HS-27A (cell line): ENCODE data around the gene MTHFD2L.

Experiments used
- DNase-seq: peaks from one replicate; pipeline ENCODE4 v3.0.0-alpha.2; 2012; ENCODE audit warnings: low read depth, missing footprints

The MTHFD2L gene

DNA sequence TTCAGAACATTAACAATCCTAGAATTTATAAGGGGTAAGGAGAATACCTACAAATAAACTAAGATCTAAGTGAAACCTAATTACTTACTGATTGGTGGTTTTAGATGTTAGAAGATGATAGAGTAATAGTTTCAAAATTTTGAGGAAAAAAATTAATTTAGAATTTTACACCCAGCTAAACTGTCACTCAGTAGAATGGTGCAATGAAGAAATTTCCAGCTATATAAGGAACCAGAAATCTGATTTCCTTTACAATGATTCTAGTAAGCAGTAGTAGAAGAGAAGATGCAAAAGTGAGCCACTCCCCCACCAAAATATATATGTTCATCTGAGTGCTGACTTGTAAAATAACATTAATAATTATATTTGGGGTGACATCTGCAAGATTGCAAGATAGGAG lies 95.0 kb downstream of the MTHFD2L start:
- no peak for DNase-seq

GRCh38 chr4:74254386-74254785 lies 96.5 kb downstream of the MTHFD2L start:
- DNase-seq, result no peak

DNA sequence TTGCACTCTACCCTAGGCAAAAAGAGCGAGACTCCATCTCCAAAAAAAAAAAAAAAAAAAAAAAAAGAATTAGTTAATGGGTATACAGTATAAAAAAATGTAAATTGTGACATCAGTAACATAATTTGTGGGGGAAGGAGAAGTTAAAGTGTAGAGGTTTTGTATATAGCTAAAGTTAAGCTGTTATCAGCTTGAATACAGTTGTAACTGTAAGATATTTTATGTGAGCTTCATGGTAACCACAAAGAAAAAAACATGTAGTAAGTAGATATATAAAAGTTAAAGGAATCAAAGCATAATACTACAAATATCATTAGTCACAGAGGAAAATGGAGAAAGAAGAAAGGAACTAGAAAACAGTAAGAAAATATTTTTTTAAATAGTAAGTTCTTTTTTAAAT lies 97.2 kb downstream of the MTHFD2L start:
- DNase-seq, result no peak

- no peak for DNase-seq
These were observed 101.0 kb downstream of the MTHFD2L start for GRCh38 chr4:74258963-74259362.

GRCh38 chr4:74260036-74260435 lies 102.1 kb downstream of the MTHFD2L start:
- DNase-seq, result no peak

GRCh38 chr4:74262522-74262921 lies 104.6 kb downstream of the MTHFD2L start:
- DNase-seq, result no peak

- DNase-seq, result no peak
These were observed 105.6 kb downstream of the MTHFD2L start for GRCh38 chr4:74263551-74263950.

- DNase-seq, result no peak
These were observed 108.2 kb downstream of the MTHFD2L start for GRCh38 chr4:74266081-74266480.

GRCh38 chr4:74267998-74268606 lies 110.2 kb downstream of the MTHFD2L start:
- no peak for DNase-seq

DNA sequence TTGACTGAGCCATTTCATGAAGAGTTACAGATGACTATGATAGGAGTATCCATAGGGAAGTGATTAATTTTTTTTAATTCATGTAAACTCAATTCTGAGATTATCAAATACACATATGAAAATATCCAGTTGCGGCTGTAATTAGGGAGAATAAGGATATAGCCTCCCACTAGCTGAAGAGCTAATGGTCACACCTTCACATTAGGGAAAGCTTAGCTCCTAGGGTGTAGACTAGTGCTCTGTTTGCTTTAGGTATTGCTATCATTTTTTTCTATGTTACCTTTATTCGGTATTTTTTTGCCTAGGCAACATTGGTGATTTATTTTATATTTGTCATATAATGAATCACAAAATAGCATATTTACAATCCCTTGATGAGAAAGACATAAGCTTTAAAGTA lies 110.7 kb downstream of the MTHFD2L start:
- no peak for DNase-seq

GRCh38 chr4:74278490-74278889 lies 120.6 kb downstream of the MTHFD2L start:
- no peak for DNase-seq

GRCh38 chr4:74279716-74280115 lies 121.8 kb downstream of the MTHFD2L start:
- no peak for DNase-seq

DNA sequence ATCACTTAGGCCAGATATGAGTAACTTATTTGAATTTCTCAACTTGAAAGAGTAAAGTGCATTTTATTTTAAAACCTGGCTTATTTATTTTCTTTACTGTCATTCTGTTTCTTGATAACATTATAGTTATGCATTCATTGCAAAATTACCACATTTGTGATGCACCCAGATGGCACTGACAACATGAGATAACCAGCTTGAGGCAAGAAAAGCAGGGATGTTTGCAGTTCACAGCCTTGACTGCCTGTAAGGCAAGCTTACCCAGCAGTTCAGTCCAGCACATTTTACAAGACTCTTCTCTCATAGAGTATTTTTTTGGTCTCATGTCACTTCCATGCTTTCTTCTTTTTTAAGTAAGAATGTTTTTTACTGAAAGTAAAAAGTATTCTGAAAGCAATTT lies 125.0 kb downstream of the MTHFD2L start:
- no peak for DNase-seq

DNA sequence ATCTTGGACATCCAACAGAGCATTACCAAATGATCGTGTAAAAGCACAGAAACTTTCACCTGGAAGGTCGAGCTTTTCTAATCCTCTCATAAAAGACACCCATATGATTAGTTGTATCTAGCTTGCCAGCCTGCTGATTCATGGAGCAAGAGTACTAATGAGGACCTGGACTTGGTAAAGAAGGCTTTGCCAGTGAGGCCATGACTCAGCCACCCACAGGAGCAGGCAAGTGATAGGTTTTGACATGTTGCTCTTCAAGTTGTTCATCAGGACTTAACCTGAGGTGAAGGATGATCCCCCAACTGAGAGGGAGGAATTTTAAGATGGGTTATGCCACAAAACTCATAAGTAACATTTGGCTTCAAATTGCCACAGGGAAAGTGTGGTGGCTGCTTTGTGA lies 125.7 kb downstream of the MTHFD2L start:
- peak; percentile 49 for DNase-seq

DNA sequence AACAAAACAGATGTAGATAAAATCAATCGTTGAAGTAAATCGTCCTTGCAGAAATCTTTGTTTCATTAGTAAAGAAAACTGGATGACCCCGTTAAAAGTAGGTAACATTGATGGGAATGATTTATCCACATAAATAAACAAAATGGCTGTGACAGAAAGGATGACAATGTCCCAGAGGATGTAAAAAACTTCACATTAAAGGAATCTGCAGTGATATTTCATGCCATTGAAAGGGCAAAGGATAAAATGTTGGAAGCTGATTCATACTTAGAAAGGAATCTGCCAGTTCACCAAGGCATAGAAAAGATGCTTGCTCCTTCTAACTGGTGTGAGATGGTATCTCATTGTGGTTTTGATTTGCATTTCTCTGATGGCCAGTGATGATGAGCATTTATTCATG lies 126.1 kb downstream of the MTHFD2L start:
- peak; percentile 74 for DNase-seq

- no peak for DNase-seq
These were observed 129.2 kb downstream of the MTHFD2L start for GRCh38 chr4:74287164-74287563.

DNA sequence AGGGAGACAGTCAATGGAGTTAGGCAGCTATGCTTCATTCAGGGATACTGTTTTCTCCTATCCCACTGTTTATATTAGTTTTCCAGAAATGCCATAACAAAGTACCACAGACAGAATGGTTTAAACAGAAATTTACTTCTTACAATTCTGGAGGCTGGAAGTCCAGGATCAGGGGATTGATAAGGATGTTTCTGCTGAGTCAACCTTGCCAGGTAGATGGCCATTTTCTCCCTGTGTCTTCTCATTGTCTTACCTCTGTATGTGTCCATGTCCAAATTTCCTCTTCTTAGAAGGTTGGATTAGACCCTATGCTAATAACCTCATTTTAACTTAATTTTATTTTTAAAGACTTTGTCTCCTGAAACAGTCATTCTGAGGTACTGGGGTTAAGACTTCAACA lies 129.9 kb downstream of the MTHFD2L start:
- no peak for DNase-seq

GRCh38 chr4:74291471-74291870 lies 133.6 kb downstream of the MTHFD2L start:
- no peak for DNase-seq

DNA sequence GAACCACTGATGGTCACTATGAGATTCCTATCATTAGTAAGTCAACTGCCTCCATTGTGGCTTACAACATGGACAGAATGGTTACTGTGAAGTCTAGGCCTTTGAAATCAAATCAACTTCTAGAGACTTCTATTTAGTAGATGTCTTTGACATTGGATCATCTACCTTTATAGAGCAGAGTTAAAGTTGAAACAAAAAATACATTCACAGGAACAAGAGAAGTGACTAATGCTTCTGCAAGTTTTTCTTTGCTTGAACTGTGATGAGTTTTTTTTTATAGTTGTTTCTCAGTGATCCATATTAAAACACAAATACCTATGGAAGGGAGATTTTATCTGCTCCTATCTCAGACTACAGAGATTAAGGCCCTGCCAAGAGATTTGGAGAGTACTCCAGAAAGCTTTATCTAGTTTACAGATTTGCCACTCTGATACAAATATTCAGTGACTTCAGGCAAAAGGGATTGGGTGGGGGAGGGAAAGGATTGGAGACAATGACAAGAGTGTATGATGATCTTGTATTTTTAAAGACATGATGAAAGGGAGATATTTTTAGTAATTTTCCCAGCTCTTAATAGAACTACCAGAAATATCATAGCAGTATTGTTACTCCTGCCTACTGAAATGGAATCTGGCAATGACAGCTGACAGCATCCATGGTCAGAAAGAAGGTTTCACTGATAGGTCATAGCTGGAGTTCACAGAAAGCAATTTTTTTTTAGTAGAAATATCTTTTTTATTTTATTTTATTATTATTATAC lies 134.4 kb downstream of the MTHFD2L start:
- DNase-seq, result no peak

DNA sequence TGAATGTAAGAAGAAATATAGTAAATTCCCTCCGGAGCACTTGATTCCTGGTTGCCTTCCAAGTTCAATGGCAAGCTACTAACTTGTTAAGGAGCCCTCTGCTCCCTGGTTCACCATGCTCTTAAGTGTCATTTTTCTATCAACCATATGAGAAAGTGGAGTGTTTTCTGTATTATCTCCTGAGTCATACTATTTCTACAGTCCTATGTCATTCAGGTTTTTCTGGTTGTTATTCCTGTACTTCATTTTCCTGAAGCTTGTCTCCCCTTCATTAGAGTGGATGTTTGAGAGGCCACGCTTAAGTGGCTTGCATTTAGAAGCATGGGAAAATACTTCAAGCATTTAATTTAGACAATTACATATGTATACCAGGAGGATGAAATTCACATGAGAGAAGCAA lies 135.6 kb downstream of the MTHFD2L start:
- no peak for DNase-seq

GRCh38 chr4:74294681-74295080 lies 136.8 kb downstream of the MTHFD2L start:
- DNase-seq, result no peak

- no peak for DNase-seq
These were observed 139.6 kb downstream of the MTHFD2L start for GRCh38 chr4:74297539-74297938.

- DNase-seq, result no peak
These were observed 146.2 kb downstream of the MTHFD2L start for GRCh38 chr4:74304095-74304625.

DNA sequence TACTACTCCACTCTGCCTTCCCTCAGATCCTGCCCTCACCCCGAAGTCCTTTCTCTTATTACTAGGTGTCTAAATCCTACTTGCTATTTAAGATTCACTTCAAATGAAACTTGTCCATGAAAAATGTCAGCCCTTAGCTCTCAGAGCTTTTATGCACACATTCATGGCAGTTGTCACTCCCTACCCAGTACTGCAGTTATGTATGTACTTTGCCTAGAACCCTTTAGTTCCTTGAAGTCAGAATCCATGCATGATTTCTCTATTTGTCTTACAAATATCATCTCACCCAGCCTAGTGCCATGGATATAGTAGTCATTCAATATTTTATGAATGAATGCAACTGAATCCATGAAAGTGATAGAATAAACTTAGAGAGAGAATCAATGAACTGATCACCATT lies 147.1 kb downstream of the MTHFD2L start:
- DNase-seq, result no peak
